Neural cell (in vitro differentiated cells): Measurements from ENCODE around the gene SUFU.

Experiments used
- EZH2 ChIP-seq: fragments of 200-600, 300-800 bp; shearing (Covaris generic), sonication (generic); IDR thresholded peaks from 2 replicates; pipeline ENCODE4 v1.6.1; 2014; ENCODE audit warnings: antibody characterized with exemption, low read length, borderline replicate concordance, mild to moderate bottlenecking; ENCODE audit not compliant: insufficient read depth, poor library complexity, severe bottlenecking
- MXI1 ChIP-seq: fragments of 450-650 bp; conservative IDR thresholded peaks from 2 replicates; pipeline ENCODE4 v1.6.1; 2014; ENCODE audit warnings: antibody characterized with exemption, mild to moderate bottlenecking; ENCODE audit not compliant: poor library complexity, severe bottlenecking
- POLR2AphosphoS5 ChIP-seq: IDR thresholded peaks from 2 replicates; pipeline ENCODE4 v1.6.1; 2012
- RAD21 ChIP-seq: fragments of 450-650 bp; conservative IDR thresholded peaks from 2 replicates; pipeline ENCODE4 v1.6.1; 2014; ENCODE audit warnings: antibody characterized with exemption, mild to moderate bottlenecking, moderate library complexity
- TF ChIP-seq, protein P1 (sequence below): fragments of 450-650 bp; IDR thresholded peaks from 2 replicates; pipeline ENCODE4 v1.5.1; 2014; ENCODE audit warnings: antibody characterized with exemption, mild to moderate bottlenecking, moderate library complexity; ENCODE audit not compliant: poor library complexity, severe bottlenecking
- TF ChIP-seq, protein P2 (sequence below): IDR thresholded peaks from 2 replicates; pipeline ENCODE4 v1.6.1; 2012; ENCODE audit warnings: borderline replicate concordance

DNA sequence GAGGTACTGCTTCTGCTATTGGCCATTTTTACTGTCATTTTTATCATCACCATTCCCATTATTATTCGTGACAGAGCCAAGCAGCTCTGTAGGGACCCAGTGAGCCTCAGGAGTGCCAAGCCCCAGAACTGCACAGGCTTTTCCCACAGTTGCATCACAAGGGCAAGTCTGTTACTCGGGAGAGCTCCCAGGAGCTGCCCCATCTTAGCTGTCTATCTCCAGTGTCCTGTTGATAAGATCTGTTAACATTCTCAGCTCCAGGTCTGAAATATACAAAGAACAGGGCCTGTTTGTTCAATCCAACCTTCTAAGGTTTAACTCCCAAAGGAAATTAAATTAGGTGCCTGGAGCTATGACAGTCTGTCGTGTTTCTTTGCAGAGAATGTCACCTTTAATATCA is 120.3 kb downstream of the SUFU start:
- TF ChIP-seq, protein P1, sequence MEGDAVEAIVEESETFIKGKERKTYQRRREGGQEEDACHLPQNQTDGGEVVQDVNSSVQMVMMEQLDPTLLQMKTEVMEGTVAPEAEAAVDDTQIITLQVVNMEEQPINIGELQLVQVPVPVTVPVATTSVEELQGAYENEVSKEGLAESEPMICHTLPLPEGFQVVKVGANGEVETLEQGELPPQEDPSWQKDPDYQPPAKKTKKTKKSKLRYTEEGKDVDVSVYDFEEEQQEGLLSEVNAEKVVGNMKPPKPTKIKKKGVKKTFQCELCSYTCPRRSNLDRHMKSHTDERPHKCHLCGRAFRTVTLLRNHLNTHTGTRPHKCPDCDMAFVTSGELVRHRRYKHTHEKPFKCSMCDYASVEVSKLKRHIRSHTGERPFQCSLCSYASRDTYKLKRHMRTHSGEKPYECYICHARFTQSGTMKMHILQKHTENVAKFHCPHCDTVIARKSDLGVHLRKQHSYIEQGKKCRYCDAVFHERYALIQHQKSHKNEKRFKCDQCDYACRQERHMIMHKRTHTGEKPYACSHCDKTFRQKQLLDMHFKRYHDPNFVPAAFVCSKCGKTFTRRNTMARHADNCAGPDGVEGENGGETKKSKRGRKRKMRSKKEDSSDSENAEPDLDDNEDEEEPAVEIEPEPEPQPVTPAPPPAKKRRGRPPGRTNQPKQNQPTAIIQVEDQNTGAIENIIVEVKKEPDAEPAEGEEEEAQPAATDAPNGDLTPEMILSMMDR, result no peak
- TF ChIP-seq POLR2AphosphoS5 (no peak), MXI1 (no peak), EZH2 (no peak), RAD21 (no peak)
- TF ChIP-seq, protein P2, sequence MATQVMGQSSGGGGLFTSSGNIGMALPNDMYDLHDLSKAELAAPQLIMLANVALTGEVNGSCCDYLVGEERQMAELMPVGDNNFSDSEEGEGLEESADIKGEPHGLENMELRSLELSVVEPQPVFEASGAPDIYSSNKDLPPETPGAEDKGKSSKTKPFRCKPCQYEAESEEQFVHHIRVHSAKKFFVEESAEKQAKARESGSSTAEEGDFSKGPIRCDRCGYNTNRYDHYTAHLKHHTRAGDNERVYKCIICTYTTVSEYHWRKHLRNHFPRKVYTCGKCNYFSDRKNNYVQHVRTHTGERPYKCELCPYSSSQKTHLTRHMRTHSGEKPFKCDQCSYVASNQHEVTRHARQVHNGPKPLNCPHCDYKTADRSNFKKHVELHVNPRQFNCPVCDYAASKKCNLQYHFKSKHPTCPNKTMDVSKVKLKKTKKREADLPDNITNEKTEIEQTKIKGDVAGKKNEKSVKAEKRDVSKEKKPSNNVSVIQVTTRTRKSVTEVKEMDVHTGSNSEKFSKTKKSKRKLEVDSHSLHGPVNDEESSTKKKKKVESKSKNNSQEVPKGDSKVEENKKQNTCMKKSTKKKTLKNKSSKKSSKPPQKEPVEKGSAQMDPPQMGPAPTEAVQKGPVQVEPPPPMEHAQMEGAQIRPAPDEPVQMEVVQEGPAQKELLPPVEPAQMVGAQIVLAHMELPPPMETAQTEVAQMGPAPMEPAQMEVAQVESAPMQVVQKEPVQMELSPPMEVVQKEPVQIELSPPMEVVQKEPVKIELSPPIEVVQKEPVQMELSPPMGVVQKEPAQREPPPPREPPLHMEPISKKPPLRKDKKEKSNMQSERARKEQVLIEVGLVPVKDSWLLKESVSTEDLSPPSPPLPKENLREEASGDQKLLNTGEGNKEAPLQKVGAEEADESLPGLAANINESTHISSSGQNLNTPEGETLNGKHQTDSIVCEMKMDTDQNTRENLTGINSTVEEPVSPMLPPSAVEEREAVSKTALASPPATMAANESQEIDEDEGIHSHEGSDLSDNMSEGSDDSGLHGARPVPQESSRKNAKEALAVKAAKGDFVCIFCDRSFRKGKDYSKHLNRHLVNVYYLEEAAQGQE, result no peak
